Measurements from ENCODE around the gene MRC2. TPM values are rescaled to one million over a fixed set of nuclear protein-coding genes. Genes with fewer than 3 reads are reported as not detected.
A peak's percentile ranks its signal among the peaks of the same experiment; 100 is the strongest.

Gene MRC2
- polyA plus RNA-seq, 2 of the 4 experiments (the other 2 are of a cell fraction): 20.2 to 57.3 TPM

- CTCF ChIA-PET: no interaction called here
- POLR2A ChIA-PET: interaction anchor here (0.5 kb wide), 1 partner anchor 62 kb away, joined by 5 read pairs; no protein-coding TSS in a partner anchor
- Histone ChIP-seq H3K4me1 (peaks cover 33% of the 10 kb centered on the region), H3K9me3 (no peaks in the 10 kb centered on the region), H3K4me3 (peak overlapping the region; percentile 96), H3K27ac (peak overlapping the region; percentile 95 to 97), H3K4me2 (peak overlapping the region; percentile 95)
- FAIRE-seq: no peak
- peak; percentile 81 to 82 for DNase-seq (ENCODE audit: low read depth in 1 of 2, low spot score in 1 of 2)
- peak; percentile 53 to 69 for ATAC-seq
- WGBS (ENCODE audit: missing lambda C conversion rate): 4% methylated on average over 16 of the region's 21 CpGs
- TF ChIP-seq KDM1A (IDR thresholded peaks at IDR 0.05; ENCODE audit: low read depth) (no peak), HMGXB4 (CRISPR knock-in tag; IDR thresholded peaks at IDR 0.05; ENCODE audit: borderline replicate concordance) (no peak), NPAS2 (CRISPR knock-in tag; IDR thresholded peaks at IDR 0.05; ENCODE audit: borderline replicate concordance) (no peak), NFE2L2 (conservative IDR thresholded peaks at IDR 0.05; ENCODE audit: low read length) (0 out of 2 replicates have a peak, but pooled peaks have one; percentile 6), NR3C1 (IDR thresholded peaks at IDR 0.05) (no peak), CHD4 (IDR thresholded peaks at IDR 0.05; ENCODE audit: borderline replicate concordance) (no peak), SREBF2 (IDR thresholded peaks at IDR 0.05) (no peak), MAFK (IDR thresholded peaks at IDR 0.05; ENCODE audit: partially characterized antibody) (no peak), POLR2A (IDR thresholded peaks at IDR 0.05; ENCODE audit: low read length) (peak; percentile 50; the same call in 1 of the 2 replicates), GATA3 (IDR thresholded peaks at IDR 0.05; ENCODE audit: borderline replicate concordance) (0 out of 2 replicates have a peak, but pooled peaks have one; percentile 7), BCL3 (IDR thresholded peaks at IDR 0.05) (no peak), EP300 (IDR thresholded peaks at IDR 0.05) (no peak), CTCF (IDR thresholded peaks at IDR 0.05) (no peak), ZNF302 (CRISPR knock-in tag; IDR thresholded peaks at IDR 0.05) (no peak), RAD21 (conservative IDR thresholded peaks at IDR 0.05 in 1 of 2, IDR thresholded peaks at IDR 0.05 in 1 of 2) (peak in 1 of 2 experiments; percentile 7; a peak in 1 of 5 replicates), HDAC2 (IDR thresholded peaks at IDR 0.05) (0 out of 2 replicates have a peak, but pooled peaks have one; percentile 10), RNF2 (IDR thresholded peaks at IDR 0.05; ENCODE audit: borderline replicate concordance, low read depth) (no peak), REST (IDR thresholded peaks at IDR 0.05) (no peak), CHD2 (IDR thresholded peaks at IDR 0.05; ENCODE audit: low read length, partially characterized antibody) (peak; percentile 46), HOXB5 (CRISPR knock-in tag; IDR thresholded peaks at IDR 0.05) (no peak), JUN (IDR thresholded peaks at IDR 0.05) (peak in 1 of 2 experiments; percentile 10; a peak in 1 of 5 replicates), CBX8 (IDR thresholded peaks at IDR 0.05) (no peak), PHF8 (IDR thresholded peaks at IDR 0.05; ENCODE audit: borderline replicate concordance, low read depth) (peak; percentile 53; the same call in 1 of the 2 replicates), CEBPB (IDR thresholded peaks at IDR 0.05) (peak; percentile 98 to 100), HOXA7 (CRISPR knock-in tag; IDR thresholded peaks at IDR 0.05) (no peak), ZC3H11A (IDR thresholded peaks at IDR 0.05) (no peak), USF2 (IDR thresholded peaks at IDR 0.05) (no peak), RFX5 (IDR thresholded peaks at IDR 0.05) (peak; percentile 42; the same call in 1 of the 2 replicates)
- TF ChIP-seq, protein P1, sequence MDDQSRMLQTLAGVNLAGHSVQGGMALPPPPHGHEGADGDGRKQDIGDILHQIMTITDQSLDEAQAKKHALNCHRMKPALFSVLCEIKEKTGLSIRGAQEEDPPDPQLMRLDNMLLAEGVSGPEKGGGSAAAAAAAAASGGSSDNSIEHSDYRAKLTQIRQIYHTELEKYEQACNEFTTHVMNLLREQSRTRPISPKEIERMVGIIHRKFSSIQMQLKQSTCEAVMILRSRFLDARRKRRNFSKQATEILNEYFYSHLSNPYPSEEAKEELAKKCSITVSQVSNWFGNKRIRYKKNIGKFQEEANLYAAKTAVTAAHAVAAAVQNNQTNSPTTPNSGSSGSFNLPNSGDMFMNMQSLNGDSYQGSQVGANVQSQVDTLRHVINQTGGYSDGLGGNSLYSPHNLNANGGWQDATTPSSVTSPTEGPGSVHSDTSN (IDR thresholded peaks at IDR 0.05): no peak
- TF ChIP-seq, protein P2, sequence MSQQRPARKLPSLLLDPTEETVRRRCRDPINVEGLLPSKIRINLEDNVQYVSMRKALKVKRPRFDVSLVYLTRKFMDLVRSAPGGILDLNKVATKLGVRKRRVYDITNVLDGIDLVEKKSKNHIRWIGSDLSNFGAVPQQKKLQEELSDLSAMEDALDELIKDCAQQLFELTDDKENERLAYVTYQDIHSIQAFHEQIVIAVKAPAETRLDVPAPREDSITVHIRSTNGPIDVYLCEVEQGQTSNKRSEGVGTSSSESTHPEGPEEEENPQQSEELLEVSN (IDR thresholded peaks at IDR 0.05; ENCODE audit: borderline replicate concordance, low read depth): peak; percentile 42; the same call in 1 of the 2 replicates
Measured at GRCh38 chr17:62626719-62627218, 701 bp upstream of the MRC2 start.

Data from A549 (cell line).